ENCODE data around the gene SSNA1.

The SSNA1 gene

GRCh38 chr9:137223078-137223970, 34.8 kb downstream of the SSNA1 start:
- peak; percentile 97 for DNase-seq

DNA sequence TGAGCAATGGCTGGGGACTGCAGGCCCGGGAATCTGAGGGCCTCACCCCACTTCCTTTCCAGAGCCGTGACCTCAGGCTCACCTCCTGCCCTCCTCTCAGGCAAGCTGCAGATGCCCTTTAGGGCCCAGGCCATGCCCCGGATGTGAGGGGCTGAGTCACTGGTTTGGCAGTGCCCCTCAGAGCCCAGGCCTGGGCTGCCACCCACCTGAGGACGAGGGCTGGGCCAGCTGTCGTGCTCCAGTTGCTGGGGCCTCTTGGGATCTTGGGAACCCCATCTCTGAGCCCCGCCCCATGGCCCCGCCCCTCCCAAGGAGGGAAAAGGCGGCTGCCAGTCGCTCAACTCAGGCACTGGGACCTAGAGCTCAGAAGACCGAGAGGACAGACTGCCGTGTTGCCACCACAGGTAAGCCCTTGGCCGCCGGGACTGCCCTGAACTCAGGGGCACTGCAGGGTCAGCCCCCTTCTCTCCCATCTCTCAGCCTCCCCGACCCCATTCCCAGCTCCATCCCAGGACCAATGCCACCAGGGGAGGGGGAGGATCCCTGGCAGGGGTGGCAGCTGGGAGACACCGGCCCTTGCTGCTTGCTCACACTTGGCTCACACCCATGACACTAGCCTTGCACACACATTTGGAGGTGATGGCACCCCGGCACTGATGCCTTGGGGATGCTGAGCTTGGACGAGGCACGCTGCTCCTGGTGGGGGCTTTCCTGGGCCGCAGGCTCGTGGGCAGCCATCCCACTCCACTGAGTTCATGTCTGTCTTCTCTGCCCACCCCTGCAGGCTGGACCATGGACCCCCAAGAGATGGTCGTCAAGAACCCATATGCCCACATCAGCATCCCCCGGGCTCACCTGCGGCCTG, 36.6 kb downstream of the SSNA1 start, which contains the start of gene CYSRT1:
TSS of gene CYSRT1 (plus strand) at position 345 of the 865 bp plus-strand sequence. CDS start at position 793, 448 bp downstream.
- DNase-seq, result no peak

DNA sequence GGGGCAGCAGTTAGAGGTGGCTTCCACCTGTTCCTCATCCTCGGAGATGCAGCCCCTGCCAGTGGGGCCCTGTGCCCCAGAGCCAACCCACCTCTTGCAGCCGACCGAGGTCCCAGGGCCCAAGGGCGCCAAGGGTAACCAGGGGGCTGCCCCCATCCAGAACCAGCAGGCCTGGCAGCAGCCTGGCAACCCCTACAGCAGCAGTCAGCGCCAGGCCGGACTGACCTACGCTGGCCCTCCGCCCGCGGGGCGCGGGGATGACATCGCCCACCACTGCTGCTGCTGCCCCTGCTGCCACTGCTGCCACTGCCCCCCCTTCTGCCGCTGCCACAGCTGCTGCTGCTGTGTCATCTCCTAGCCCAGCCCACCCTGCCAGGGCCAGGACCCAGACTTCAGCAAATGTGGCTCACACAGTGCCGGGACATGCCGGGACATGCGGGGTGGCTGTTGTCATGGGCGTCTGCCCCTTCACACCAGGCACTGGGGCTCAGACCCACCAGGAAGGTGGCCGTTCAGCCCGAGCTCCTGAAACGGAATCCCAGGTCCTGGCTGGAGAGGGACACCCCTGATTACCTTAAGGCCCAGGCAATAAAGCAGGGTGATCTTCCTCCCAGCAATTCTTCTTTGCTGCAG, 37.3 kb downstream of the SSNA1 start:
- no peak for DNase-seq

- no peak for DNase-seq
These were observed 38.0 kb downstream of the SSNA1 start for GRCh38 chr9:137226338-137227053.

DNA sequence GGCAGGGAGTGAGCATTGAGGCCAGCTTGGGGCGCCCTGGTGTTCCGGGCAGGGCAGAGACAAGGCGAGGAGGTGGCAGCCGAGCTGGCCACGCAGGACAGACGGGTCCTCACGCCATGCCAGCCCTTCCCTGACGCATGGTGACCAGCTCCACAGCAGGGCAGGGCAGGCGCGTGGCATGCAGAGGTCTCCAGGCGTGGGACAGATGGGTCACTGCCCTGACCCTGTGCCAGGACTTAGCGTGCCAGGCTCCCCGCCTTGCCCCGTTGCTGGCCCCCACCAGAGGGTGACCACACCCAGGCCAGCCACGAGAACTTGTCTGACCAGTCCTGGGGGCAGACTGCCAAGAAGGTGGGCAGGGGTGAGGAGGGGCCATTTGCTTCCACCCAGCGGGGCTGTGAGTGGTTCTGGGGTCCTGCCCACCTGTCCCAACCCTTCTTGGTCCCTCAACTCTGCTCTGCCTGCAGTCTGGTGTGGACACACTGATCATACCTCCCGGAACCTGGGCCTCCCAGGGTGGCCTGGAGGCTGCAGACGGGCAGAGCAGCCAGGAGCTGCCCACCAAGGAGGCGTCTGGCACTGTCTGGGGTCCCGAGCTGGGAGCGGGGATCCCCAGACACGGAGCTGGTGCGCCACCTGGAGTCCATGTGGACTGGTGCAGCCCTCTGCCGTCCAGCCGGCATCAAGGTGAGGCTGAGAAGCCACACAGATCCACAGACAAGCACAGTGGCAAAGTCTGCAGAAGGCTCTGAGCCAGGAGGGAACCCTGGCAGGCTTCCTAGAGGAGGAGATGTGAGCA, 38.8 kb downstream of the SSNA1 start, which contains the start of gene RNF224:
TSS of gene RNF224 (plus strand) at position 449 of the 799 bp plus-strand sequence. CDS start 834 bp downstream, outside the sequence.
- DNase-seq, result peak; percentile 69

GRCh38 chr9:137227853-137228505, 39.5 kb downstream of the SSNA1 start:
- no peak for DNase-seq

DNA sequence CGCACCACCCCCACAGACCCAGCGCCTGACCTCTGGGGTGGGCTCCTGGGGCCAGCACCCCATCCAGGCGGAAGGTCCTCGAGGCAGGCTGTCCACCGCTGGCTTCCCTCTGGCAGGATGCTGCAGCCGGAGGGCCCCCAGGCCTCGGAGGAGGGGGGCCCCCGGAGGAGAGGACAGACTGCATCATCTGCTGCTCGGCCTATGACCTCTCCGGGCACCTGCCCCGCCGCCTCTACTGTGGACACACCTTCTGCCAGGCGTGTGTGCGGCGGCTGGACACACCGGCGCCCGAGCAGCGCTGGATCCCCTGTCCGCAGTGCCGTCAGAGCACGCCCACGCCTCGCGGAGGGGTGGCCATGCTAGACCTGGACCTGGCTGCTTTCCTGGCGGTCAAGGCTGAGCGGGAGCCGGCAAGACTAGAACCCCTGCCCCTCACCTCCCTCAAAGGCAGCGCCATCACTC, 40.1 kb downstream of the SSNA1 start:
- DNase-seq, result no peak

DNA sequence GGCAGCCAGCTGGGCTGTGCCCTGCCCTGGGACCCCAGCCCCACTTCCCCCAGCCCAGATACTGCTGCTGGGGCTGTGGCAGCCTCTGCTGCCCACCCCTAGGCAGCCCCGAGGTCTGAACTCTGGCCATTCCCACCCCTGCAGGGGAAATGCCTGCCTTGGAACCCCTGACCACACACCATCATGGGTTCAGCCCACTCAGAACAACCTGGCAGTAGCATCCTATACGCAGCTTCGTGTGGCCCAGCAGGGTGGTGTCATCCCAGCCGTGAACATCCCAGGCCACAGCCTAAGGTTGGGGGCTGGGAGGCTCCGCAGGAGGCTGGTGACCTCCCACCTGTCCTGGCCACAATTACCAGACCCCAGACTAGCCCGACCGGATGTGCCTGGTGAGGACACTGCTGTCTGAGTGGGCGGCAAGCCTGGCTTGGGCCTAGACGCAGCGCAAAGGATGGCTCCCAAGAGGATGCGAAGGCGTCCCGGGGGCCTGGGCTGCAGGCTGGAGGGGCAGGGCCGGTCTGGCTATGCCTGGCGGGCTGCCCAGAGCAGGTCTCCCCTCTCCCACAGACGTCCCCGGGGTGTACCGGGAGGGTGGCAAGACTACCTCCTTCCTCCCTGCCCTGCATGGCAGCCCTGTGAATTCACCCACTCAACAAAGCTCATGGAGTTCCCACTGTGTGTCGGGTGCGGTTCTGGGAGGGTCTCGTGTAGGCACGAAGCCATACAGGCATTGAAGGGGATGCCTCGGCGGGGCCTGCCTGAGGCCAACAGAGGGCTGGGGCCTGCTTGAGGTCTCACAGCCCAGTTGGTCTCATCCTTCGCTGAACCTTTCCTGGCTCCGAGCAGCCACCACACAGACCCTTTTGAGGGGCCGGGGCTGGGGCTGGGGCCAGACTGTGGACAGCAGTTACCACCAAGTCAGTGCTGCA, 40.8 kb downstream of the SSNA1 start:
- no peak for DNase-seq

DNA sequence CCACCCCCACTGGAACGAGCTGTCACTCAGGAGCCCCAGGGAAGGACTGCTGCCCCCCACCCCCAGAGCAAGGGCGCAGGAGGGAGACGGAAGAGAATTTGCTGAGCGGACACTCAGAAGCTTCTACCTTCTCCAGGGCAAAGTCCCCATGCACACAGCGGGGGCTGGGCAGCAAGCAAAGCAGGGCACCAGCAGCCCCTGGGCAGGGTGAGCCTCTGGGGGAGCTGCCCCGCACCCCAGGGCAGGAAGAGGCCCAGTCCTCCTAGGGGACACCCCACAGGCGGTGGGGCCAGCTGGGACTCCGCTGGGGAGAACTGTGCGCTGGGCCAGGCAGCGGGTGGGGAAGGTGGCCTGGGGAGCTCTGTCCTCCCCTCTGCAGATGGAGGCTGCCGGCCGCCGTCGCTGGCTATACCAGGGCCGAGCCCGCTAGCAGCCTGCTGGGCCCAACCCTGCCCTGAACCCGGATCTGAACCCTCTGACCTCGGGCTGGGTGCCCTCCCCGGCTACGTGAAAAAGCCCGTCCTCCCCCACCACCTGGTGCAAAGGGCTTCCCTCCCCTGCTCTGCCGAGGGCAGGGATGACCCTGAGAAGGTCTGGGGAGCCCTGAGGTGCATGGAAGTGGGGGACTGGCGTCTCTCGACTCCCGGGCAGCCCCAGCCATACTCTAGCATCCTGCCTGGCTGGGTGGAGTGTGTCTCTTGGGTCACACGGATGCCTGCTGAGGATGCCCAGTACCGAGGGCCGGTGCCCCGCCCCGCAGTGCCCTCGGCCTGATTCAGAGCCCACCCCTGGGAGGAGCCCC, 41.6 kb downstream of the SSNA1 start:
- no peak for DNase-seq

DNA sequence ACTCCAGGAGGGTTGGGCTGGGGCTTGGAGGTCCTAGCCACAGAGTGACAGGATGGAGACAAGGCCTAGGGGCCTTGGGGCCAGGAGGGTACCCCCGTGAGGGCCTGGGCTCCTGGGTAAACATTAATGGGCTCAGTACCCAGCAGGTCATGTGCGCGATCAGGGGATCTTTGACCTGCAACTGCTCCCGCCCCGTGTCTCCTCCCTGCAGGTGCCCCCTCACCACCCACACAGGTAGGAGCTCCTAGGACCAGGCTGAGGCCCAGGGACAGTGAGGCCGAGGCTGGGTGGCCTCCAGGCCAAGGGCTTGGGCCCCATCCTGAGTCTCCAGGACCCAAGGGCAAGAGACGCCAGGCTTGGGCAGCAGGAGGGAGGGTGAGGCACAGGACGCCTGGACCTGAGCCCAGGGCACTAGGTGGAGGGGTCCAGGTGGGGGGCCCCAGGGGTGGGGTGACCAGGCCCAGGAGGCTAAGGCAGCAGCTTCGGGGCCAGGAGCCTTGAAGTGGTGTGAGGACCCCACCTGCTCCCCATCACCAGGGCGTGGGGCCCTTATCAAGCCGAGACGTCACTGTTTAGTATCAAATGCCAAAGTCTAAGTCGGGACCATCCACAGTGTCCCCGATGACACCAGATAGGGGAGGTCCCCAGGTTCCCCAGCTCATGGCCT, 42.4 kb downstream of the SSNA1 start, which contains the start of gene SLC34A3:
TSS of gene SLC34A3 (plus strand) at position 197 of the 667 bp plus-strand sequence. CDS start 802 bp downstream, outside the sequence.
- no peak for DNase-seq

- DNase-seq, result no peak
These were observed 43.0 kb downstream of the SSNA1 start for GRCh38 chr9:137231372-137232039.

GRCh38 chr9:137232101-137232500, 43.6 kb downstream of the SSNA1 start:
- no peak for DNase-seq

GRCh38 chr9:137232510-137232909, 44.0 kb downstream of the SSNA1 start:
- DNase-seq, result no peak

DNA sequence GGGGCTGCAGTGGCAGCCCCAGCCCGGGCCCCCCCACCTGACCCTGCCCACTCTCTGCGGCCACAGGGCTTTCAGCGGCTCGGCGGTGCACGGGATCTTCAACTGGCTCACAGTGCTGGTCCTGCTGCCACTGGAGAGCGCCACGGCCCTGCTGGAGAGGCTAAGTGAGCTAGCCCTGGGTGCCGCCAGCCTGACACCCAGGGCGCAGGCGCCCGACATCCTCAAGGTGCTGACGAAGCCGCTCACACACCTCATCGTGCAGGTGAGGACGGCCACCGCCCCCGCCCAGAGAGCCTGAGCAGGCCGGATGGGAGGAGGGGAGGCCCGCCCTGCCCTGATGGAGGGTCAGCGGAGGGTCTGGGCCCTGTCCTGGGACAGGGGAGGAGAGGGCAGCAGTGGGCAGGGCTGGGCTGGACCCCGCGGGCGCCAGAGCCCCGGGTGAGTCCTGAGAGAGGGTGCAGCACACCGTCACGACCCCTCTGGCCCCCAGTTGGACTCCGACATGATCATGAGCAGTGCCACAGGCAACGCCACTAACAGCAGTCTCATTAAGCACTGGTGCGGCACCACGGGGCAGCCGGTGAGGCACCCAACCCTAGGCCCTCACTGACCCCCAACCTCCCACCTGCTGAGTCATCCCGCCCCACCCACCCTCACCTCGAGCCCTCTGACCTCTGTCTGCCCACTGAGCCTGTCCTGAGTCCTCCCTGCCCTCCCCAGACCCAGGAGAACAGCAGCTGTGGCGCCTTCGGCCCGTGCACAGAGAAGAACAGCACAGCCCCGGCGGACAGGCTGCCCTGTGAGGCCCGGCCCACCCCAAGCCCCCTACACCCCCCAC, 44.9 kb downstream of the SSNA1 start:
- no peak for DNase-seq

- DNase-seq, result no peak
These were observed 45.7 kb downstream of the SSNA1 start for GRCh38 chr9:137234055-137234697.
